Left lung (tissue), 10 donors: ENCODE results near the gene CENPA. TPM values are rescaled to one million over a fixed set of nuclear protein-coding genes. Genes with fewer than 3 reads are reported as not detected.
A peak's percentile ranks its signal among the peaks of the same experiment; 100 is the strongest.

Experiments used
- ATAC-seq: fragments of 200-7000 bp; cut with Tn5 transposase; one replicate; pipeline ENCODE4 v1.9.1; 2020; ENCODE audit warnings: moderate library complexity
- DNase-seq, 4 donors: peaks; one replicate each; pipeline ENCODE4 v3.0.0-alpha.2; 2013 to 2020
- H3K27ac ChIP-seq, 2 donors: fragments of 200-600 bp; sonication (generic) in 1 of 2; one replicate each; pipeline versions ENCODE4 v1.5.0 to v1.8.0; 2020 to 2021
- H3K27me3 ChIP-seq, 2 donors: fragments of 200-600 bp; sonication (generic) in 1 of 2; one replicate each; pipeline versions ENCODE4 v1.5.0 to v1.8.0; 2020 to 2021
- H3K36me3 ChIP-seq, 2 donors: fragments of 200-600 bp; sonication (generic) in 1 of 2; one replicate each; pipeline versions ENCODE4 v1.5.0 to v1.8.0; 2020 to 2021
- H3K4me1 ChIP-seq, 2 donors: fragments of 200-600 bp; one replicate each; pipeline ENCODE4 v1.8.0; 2021
- H3K4me3 ChIP-seq, 2 donors: fragments of 200-600 bp; sonication (generic) in 1 of 2; one replicate each; pipeline versions ENCODE4 v1.5.0 to v1.8.0; 2020 to 2021; ENCODE audit warnings: mild to moderate bottlenecking in 1 of 2
- H3K9me3 ChIP-seq, 2 donors: fragments of 200-600 bp; sonication (generic) in 1 of 2; one replicate each; pipeline versions ENCODE4 v1.5.0 to v1.8.0; 2020 to 2021
- CTCF ChIP-seq, 2 donors: fragments of 200-600 bp; sonication (generic) in 1 of 2; IDR thresholded peaks; one replicate each; pipeline versions ENCODE4 v1.5.0 to v1.8.0; 2021; ENCODE audit warnings: antibody characterized with exemption in 2 of 2
- intact Hi-C, 2 donors: fragments of 100-400 bp; cut with DNase I; formaldehyde crosslinking; loops; one replicate each; pipeline versions ENCODE4 v1.11.2 to v1.14.2; 2022
- polyA plus RNA-seq, 6 donors: library from polyadenylated mRNA; unstranded; fragments of 120-200 nt; gene quantifications; one replicate each; pipeline ENCODE4 v1.2.1, GENCODE V29; 2013; ENCODE audit not compliant: insufficient read length in 6 of 6
- total RNA-seq, 2 donors: library from RNA; stranded (reverse); fragmentation: NEBNext Ultra II Directional; extraction: Animal tissue kit (Norgen Biotek cat#: 25700); gene quantifications; one replicate each; pipeline ENCODE4 v1.2.1, GENCODE V29; 2021
- donor health status: DM: no; HTN: yes; CAD: no.
- donor health status: DM: no; HTN: no; CAD: no.

CENPA gene
- total and polyA plus RNA-seq, 8 donors = 0.99 to 27.0 (median 12.5) TPM

- ATAC-seq (peak; percentile 32), DNase-seq (no peak)
- Histone ChIP-seq H3K27me3 (peaks cover 0 to 35% of the 10 kb centered on the region in 2 donors), H3K4me3 (no peak overlapping the region), H3K4me1 (no peaks in the 10 kb centered on the region), H3K27ac (no peak overlapping the region), H3K9me3 (no peaks in the 10 kb centered on the region), H3K36me3 (no peaks in the 10 kb centered on the region)
- intact Hi-C loops = no loop called here
- no peak for TF ChIP-seq CTCF (IDR thresholded peaks at IDR 0.05)
Observed at GRCh38 chr2:26816893-26817292, 31.0 kb downstream of the CENPA start.

- Histone ChIP-seq H3K36me3 (no peaks in the 10 kb centered on the region), H3K4me3 (no peak overlapping the region), H3K9me3 (no peaks in the 10 kb centered on the region), H3K4me1 (no peaks in the 10 kb centered on the region), H3K27me3 (peaks cover 0 to 33% of the 10 kb centered on the region in 2 donors), H3K27ac (no peak overlapping the region)
- ATAC-seq (no peak), DNase-seq (no peak)
- no peak for TF ChIP-seq CTCF (IDR thresholded peaks at IDR 0.05)
- intact Hi-C loops = no loop called here
Observed at GRCh38 chr2:26818255-26818654, 32.4 kb downstream of the CENPA start.

- intact Hi-C loops = no loop called here
- H3K4me3 ChIP-seq = no peak overlapping the region
- DNase-seq = no peak
- H3K27ac ChIP-seq = no peak overlapping the region
- peaks cover 0 to 26% of the 10 kb centered on the region in 2 donors for H3K27me3 ChIP-seq
- no peak for ATAC-seq
- H3K4me1 ChIP-seq = no peaks in the 10 kb centered on the region
- H3K36me3 ChIP-seq = no peaks in the 10 kb centered on the region
- no peak for TF ChIP-seq CTCF (IDR thresholded peaks at IDR 0.05)
- H3K9me3 ChIP-seq = no peaks in the 10 kb centered on the region
Observed at GRCh38 chr2:26818972-26819371, 33.1 kb downstream of the CENPA start.

- intact Hi-C loops = no loop called here
- ATAC-seq (no peak), DNase-seq (no peak)
- Histone ChIP-seq H3K9me3 (no peaks in the 10 kb centered on the region), H3K4me1 (no peaks in the 10 kb centered on the region), H3K27me3 (peaks cover 0 to 21% of the 10 kb centered on the region in 2 donors), H3K27ac (no peak overlapping the region), H3K4me3 (no peak overlapping the region), H3K36me3 (no peaks in the 10 kb centered on the region)
- no peak for TF ChIP-seq CTCF (IDR thresholded peaks at IDR 0.05)
Observed at GRCh38 chr2:26820932-26821331, 35.1 kb downstream of the CENPA start.

- no peak for TF ChIP-seq CTCF (IDR thresholded peaks at IDR 0.05)
- Histone ChIP-seq H3K4me1 (no peaks in the 10 kb centered on the region), H3K9me3 (no peaks in the 10 kb centered on the region), H3K4me3 (no peak overlapping the region), H3K27me3 (peaks cover 0 to 17% of the 10 kb centered on the region in 2 donors), H3K36me3 (no peaks in the 10 kb centered on the region), H3K27ac (no peak overlapping the region)
- intact Hi-C loops = no loop called here
- DNase-seq (no peak), ATAC-seq (no peak)
Observed at GRCh38 chr2:26822877-26823276, 37.0 kb downstream of the CENPA start.
